GM23338 (cell line): ENCODE measurements around the gene S100B. TPM values are rescaled to one million over a fixed set of nuclear protein-coding genes. Genes with fewer than 3 reads are reported as not detected.
A peak's percentile ranks its signal among the peaks of the same experiment; 100 is the strongest.

Source experiments
- ATAC-seq: fragments of 200-7000 bp; cut with Tn5 transposase; 3 replicates; pipeline ENCODE4 v1.9.1; 2020
- DNase-seq: peaks from one replicate; pipeline ENCODE4 v3.0.0-alpha.2; 2015; ENCODE audit warnings: low spot score
- H2AFZ ChIP-seq: fragments of 200-600 bp; sonication (generic); 2 replicates; pipeline ENCODE4 v1.8.0; 2016; ENCODE audit warnings: antibody characterized with exemption, mild to moderate bottlenecking, moderate library complexity
- H3F3A ChIP-seq: fragments of 200-600 bp; sonication (generic); replicated peaks from 2 replicates; pipeline ENCODE4 v1.8.0; 2017; ENCODE audit warnings: antibody characterized with exemption, mixed run types, low read depth
- H3K27ac ChIP-seq: fragments of 200-600 bp; sonication (generic); 2 replicates; pipeline ENCODE4 v1.6.1; 2016; ENCODE audit warnings: low read depth
- H3K27me3 ChIP-seq: fragments of 200-600 bp; sonication (generic); 2 replicates; pipeline ENCODE4 v1.8.0; 2016; ENCODE audit warnings: mild to moderate bottlenecking, mixed run types, moderate library complexity; ENCODE audit not compliant: insufficient read depth
- H3K36me3 ChIP-seq: fragments of 200-600 bp; sonication (generic); 2 replicates; pipeline ENCODE4 v1.8.0; 2016; ENCODE audit warnings: mild to moderate bottlenecking; ENCODE audit not compliant: insufficient read depth
- H3K4me1 ChIP-seq: fragments of 200-600 bp; sonication (generic); 2 replicates; pipeline ENCODE4 v1.8.0; 2016; ENCODE audit warnings: mild to moderate bottlenecking, moderate library complexity; ENCODE audit not compliant: insufficient read depth
- H3K4me2 ChIP-seq: fragments of 200-600 bp; sonication (generic); 2 replicates; pipeline ENCODE4 v1.7.1; 2017; ENCODE audit warnings: mixed run types
- H3K4me3 ChIP-seq: fragments of 200-600 bp; sonication (generic); 2 replicates; pipeline ENCODE4 v1.6.1; 2016; ENCODE audit warnings: mixed run types
- H3K79me2 ChIP-seq: fragments of 200-600 bp; sonication (generic); replicated peaks from 2 replicates; pipeline ENCODE4 v1.8.0; 2017; ENCODE audit warnings: mild to moderate bottlenecking; ENCODE audit not compliant: insufficient read depth
- H3K9me2 ChIP-seq: fragments of 200-600 bp; sonication (generic); 2 replicates; pipeline ENCODE4 v1.8.0; 2017; ENCODE audit not compliant: insufficient read depth
- H4K20me1 ChIP-seq: fragments of 200-600 bp; sonication (generic); replicated peaks from 2 replicates; pipeline ENCODE4 v1.8.0; 2017; ENCODE audit warnings: mild to moderate bottlenecking; ENCODE audit not compliant: insufficient read depth
- H3K27ac Mint-ChIP-seq: 2 replicates; pipeline ENCODE4 v1.8.0; 2020; ENCODE audit warnings: inconsistent platforms, mild to moderate bottlenecking, moderate library complexity, mixed read lengths
- H3K27me3 Mint-ChIP-seq: 3 replicates; pipeline ENCODE4 v1.8.0; 2022; ENCODE audit warnings: low read depth, mild to moderate bottlenecking, moderate library complexity, mixed read lengths, inconsistent platforms; ENCODE audit not compliant: insufficient read depth, poor library complexity
- H3K36me3 Mint-ChIP-seq: 3 replicates; pipeline ENCODE4 v1.8.0; 2021; ENCODE audit warnings: low read depth, mild to moderate bottlenecking, inconsistent platforms, moderate library complexity, mixed read lengths
- H3K4me1 Mint-ChIP-seq: 3 replicates; pipeline ENCODE4 v1.8.0; 2020; ENCODE audit warnings: mild to moderate bottlenecking, inconsistent platforms, mixed read lengths
- H3K4me3 Mint-ChIP-seq: 3 replicates; pipeline ENCODE4 v1.8.0; 2021; ENCODE audit warnings: moderate library complexity, mild to moderate bottlenecking, inconsistent platforms, mixed read lengths
- H3K9me3 Mint-ChIP-seq: 3 replicates; pipeline ENCODE4 v1.8.0; 2020; ENCODE audit warnings: moderate library complexity, mild to moderate bottlenecking, inconsistent platforms, mixed read lengths
- EZH2 ChIP-seq: fragments of 200-600 bp; sonication (generic); IDR thresholded peaks from one replicate; pipeline ENCODE4 v1.8.0; 2017; ENCODE audit warnings: antibody characterized with exemption, mild to moderate bottlenecking, low read depth; ENCODE audit not compliant: unreplicated experiment
- POLR2AphosphoS5 ChIP-seq: IDR thresholded peaks from 2 replicates; pipeline ENCODE4 v1.6.1; 2016; ENCODE audit warnings: antibody characterized with exemption, low read depth
- ZNF114 ChIP-seq: fragments of 250-450 bp; sonication (Bioruptor Pico); IDR thresholded peaks from 2 replicates; pipeline ENCODE4 v1.5.0; 2020; ENCODE audit warnings: mild to moderate bottlenecking, moderate library complexity
- ZNF331 ChIP-seq: fragments of 250-450 bp; sonication (Bioruptor Pico); IDR thresholded peaks from 2 replicates; pipeline ENCODE4 v1.5.0; 2020; ENCODE audit warnings: low read depth, mild to moderate bottlenecking, moderate library complexity
- polyA plus RNA-seq: library from polyadenylated mRNA; unstranded; fragments of >200 nt; fragmentation: Nextera tagmentation; extraction: Ambion mirVana; gene quantifications from 2 replicates; pipeline ENCODE4 v1.2.1, GENCODE V29; 2016
- total RNA-seq: library from RNA; depleted of rRNA; stranded (reverse); fragments of >200 nt; shearing (Covaris generic); gene quantifications from 2 replicates; pipeline ENCODE4 v1.2.3, GENCODE V29; 2014
- TF ChIP-seq, protein P1 (sequence below), 2 experiments: fragments of 200-600 bp in 1 of 2; sonication (generic) in 1 of 2; conservative IDR thresholded peaks; 2 replicates each; pipeline versions ENCODE4 v1.5.1 to v1.6.1; 2016 to 2017; ENCODE audit warnings: antibody characterized with exemption in 2 of 2, low read depth in 2 of 2, mild to moderate bottlenecking in 2 of 2, moderate library complexity in 1 of 2
- TF ChIP-seq, protein P2 (sequence below): IDR thresholded peaks from one replicate; pipeline ENCODE4 v1.6.1; 2018; ENCODE audit warnings: antibody characterized with exemption; ENCODE audit not compliant: unreplicated experiment
- TF ChIP-seq, protein P3 (sequence below): fragments of 250-450 bp; sonication (Bioruptor Pico); IDR thresholded peaks from 2 replicates; pipeline ENCODE4 v1.5.0; 2020; ENCODE audit warnings: mild to moderate bottlenecking, moderate library complexity

The S100B gene
- total and polyA plus RNA-seq, 2 experiments from 2014 or later: 0.97 to 1.5 TPM

DNA sequence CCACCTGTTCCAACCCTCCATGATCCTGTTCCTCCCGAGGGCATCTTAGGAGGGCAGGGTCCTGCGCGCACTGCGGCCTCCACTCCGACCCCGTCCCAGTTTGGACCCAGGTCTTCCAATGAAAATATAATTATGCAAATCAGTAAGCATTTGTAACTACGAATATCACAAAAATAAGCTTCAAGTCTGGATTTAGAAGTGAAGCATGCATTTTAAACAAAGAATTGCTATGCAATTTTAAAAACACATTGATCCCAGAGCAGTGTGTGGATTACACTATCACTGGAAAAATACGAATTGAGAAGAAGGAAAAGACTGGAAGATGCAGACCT, 31.3 kb upstream of the S100B start (continued):
- TF ChIP-seq, protein P1, sequence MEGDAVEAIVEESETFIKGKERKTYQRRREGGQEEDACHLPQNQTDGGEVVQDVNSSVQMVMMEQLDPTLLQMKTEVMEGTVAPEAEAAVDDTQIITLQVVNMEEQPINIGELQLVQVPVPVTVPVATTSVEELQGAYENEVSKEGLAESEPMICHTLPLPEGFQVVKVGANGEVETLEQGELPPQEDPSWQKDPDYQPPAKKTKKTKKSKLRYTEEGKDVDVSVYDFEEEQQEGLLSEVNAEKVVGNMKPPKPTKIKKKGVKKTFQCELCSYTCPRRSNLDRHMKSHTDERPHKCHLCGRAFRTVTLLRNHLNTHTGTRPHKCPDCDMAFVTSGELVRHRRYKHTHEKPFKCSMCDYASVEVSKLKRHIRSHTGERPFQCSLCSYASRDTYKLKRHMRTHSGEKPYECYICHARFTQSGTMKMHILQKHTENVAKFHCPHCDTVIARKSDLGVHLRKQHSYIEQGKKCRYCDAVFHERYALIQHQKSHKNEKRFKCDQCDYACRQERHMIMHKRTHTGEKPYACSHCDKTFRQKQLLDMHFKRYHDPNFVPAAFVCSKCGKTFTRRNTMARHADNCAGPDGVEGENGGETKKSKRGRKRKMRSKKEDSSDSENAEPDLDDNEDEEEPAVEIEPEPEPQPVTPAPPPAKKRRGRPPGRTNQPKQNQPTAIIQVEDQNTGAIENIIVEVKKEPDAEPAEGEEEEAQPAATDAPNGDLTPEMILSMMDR (conservative IDR thresholded peaks at IDR 0.05; ENCODE audit: low read depth in 2 of 2): no peak
- TF ChIP-seq, protein P2, sequence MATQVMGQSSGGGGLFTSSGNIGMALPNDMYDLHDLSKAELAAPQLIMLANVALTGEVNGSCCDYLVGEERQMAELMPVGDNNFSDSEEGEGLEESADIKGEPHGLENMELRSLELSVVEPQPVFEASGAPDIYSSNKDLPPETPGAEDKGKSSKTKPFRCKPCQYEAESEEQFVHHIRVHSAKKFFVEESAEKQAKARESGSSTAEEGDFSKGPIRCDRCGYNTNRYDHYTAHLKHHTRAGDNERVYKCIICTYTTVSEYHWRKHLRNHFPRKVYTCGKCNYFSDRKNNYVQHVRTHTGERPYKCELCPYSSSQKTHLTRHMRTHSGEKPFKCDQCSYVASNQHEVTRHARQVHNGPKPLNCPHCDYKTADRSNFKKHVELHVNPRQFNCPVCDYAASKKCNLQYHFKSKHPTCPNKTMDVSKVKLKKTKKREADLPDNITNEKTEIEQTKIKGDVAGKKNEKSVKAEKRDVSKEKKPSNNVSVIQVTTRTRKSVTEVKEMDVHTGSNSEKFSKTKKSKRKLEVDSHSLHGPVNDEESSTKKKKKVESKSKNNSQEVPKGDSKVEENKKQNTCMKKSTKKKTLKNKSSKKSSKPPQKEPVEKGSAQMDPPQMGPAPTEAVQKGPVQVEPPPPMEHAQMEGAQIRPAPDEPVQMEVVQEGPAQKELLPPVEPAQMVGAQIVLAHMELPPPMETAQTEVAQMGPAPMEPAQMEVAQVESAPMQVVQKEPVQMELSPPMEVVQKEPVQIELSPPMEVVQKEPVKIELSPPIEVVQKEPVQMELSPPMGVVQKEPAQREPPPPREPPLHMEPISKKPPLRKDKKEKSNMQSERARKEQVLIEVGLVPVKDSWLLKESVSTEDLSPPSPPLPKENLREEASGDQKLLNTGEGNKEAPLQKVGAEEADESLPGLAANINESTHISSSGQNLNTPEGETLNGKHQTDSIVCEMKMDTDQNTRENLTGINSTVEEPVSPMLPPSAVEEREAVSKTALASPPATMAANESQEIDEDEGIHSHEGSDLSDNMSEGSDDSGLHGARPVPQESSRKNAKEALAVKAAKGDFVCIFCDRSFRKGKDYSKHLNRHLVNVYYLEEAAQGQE: no peak
- TF ChIP-seq EZH2 (no peak), ZNF114 (CRISPR knock-in tag) (no peak), ZNF331 (no peak)

DNA sequence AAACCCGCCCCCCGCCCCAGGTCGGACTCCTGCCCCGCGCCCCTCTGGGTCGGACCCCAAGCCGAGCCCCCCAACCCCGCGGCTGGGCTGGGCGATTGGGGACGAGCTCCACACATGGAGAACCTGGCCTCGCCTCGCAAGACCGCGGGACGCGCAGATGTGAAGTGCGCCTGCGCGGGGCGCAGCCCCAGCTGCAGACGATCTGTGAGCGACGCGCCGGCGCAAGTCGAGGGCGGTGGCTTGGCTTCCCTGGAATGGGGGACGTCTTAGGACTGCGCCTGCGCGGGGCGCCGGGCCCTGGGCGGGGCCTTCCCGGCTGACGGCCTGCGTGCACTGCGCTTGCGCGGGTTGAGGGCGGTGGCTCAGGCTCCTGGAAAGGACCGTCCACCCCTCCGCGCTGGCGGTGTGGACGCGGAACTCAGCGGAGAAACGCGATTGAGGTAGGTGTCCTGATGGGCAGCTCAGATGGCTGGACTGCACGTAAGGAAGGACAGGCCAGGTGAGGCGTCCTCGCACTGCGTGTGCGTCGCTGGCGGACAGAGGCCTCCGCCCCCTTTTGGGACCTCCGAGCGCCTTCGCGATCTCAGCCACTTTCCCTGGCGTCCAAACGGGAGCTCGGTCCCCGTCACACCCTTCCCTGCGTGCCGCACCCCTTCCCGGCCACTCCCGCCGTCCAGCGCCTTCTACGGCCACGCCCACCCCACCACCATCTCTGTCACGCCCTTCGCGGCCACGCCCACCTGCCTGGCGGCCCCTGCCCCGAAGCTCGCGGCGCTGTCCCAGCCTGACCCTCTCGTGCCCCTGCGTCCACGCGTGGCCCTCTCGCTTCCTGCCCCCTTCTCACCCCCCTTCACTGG, 30.7 kb upstream of the S100B start, which contains the start of gene PRMT2:
Gene PRMT2 (plus strand): TSS at position 351 of the 857 bp plus-strand sequence. CDS start 1,278 bp downstream, outside the sequence.
- Mint-ChIP-seq H3K36me3 (peaks cover 13% of the 10 kb centered on the region), H3K27ac (peak within 1 kb of the TSS; percentile 99), H3K4me1 (peaks cover 25% of the 10 kb centered on the region), H3K9me3 (no peaks in the 10 kb centered on the region), H3K27me3 (peaks cover 10% of the 10 kb centered on the region), H3K4me3 (peak within 1 kb of the TSS; percentile 93)
- Histone ChIP-seq H2AFZ (peak within 1 kb of the TSS; percentile 83), H3K27me3 (no peaks in the 10 kb centered on the region), H3K4me1 (peaks cover 27% of the 10 kb centered on the region), H4K20me1 (peaks cover 6% of the 10 kb centered on the region), H3K27ac (peak within 1 kb of the TSS; percentile 96), H3K4me3 (peak within 1 kb of the TSS; percentile 78), H3K4me2 (peak within 1 kb of the TSS; percentile 79), H3K36me3 (no peaks in the 10 kb centered on the region; the same call in 1 of the 2 replicates), H3F3A (no peaks in the 10 kb centered on the region), H3K79me2 (peaks cover 41% of the 10 kb centered on the region), H3K9me2 (no peaks in the 10 kb centered on the region)
- DNase-seq: peak; percentile 95
- peak; percentile 92 for ATAC-seq
- TF ChIP-seq, protein P3, sequence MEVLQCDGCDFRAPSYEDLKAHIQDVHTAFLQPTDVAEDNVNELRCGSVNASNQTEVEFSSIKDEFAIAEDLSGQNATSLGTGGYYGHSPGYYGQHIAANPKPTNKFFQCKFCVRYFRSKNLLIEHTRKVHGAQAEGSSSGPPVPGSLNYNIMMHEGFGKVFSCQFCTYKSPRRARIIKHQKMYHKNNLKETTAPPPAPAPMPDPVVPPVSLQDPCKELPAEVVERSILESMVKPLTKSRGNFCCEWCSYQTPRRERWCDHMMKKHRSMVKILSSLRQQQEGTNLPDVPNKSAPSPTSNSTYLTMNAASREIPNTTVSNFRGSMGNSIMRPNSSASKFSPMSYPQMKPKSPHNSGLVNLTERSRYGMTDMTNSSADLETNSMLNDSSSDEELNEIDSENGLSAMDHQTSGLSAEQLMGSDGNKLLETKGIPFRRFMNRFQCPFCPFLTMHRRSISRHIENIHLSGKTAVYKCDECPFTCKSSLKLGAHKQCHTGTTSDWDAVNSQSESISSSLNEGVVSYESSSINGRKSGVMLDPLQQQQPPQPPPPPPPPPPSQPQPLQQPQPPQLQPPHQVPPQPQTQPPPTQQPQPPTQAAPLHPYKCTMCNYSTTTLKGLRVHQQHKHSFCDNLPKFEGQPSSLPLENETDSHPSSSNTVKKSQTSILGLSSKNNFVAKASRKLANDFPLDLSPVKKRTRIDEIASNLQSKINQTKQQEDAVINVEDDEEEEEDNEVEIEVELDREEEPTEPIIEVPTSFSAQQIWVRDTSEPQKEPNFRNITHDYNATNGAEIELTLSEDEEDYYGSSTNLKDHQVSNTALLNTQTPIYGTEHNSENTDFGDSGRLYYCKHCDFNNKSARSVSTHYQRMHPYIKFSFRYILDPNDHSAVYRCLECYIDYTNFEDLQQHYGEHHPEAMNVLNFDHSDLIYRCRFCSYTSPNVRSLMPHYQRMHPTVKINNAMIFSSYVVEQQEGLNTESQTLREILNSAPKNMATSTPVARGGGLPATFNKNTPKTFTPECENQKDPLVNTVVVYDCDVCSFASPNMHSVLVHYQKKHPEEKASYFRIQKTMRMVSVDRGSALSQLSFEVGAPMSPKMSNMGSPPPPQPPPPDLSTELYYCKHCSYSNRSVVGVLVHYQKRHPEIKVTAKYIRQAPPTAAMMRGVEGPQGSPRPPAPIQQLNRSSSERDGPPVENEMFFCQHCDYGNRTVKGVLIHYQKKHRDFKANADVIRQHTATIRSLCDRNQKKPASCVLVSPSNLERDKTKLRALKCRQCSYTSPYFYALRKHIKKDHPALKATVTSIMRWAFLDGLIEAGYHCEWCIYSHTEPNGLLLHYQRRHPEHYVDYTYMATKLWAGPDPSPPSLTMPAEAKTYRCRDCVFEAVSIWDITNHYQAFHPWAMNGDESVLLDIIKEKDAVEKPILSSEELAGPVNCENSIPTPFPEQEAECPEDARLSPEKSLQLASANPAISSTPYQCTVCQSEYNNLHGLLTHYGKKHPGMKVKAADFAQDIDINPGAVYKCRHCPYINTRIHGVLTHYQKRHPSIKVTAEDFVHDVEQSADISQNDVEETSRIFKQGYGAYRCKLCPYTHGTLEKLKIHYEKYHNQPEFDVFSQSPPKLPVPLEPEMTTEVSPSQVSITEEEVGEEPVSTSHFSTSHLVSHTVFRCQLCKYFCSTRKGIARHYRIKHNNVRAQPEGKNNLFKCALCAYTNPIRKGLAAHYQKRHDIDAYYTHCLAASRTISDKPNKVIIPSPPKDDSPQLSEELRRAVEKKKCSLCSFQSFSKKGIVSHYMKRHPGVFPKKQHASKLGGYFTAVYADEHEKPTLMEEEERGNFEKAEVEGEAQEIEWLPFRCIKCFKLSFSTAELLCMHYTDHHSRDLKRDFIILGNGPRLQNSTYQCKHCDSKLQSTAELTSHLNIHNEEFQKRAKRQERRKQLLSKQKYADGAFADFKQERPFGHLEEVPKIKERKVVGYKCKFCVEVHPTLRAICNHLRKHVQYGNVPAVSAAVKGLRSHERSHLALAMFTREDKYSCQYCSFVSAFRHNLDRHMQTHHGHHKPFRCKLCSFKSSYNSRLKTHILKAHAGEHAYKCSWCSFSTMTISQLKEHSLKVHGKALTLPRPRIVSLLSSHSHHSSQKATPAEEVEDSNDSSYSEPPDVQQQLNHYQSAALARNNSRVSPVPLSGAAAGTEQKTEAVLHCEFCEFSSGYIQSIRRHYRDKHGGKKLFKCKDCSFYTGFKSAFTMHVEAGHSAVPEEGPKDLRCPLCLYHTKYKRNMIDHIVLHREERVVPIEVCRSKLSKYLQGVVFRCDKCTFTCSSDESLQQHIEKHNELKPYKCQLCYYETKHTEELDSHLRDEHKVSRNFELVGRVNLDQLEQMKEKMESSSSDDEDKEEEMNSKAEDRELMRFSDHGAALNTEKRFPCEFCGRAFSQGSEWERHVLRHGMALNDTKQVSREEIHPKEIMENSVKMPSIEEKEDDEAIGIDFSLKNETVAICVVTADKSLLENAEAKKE (CRISPR knock-in tag): no peak
- peak; percentile 90 for TF ChIP-seq POLR2AphosphoS5
